Body of pancreas (tissue), 4 donors: ENCODE results near the gene PTPA.

ENCODE experiments used
- CTCF ChIP-seq, 7 experiments: fragments of 450-650 bp in 4 of 7; fragments of 200-600 bp in 3 of 7; sonication (generic) in 3 of 7; IDR thresholded peaks; one replicate each; pipeline ENCODE4 v1.5.1; 2016 to 2019; ENCODE audit warnings: antibody characterized with exemption in 7 of 7
- POLR2A ChIP-seq, 3 donors: fragments of 450-650 bp; IDR thresholded peaks; one replicate each; pipeline ENCODE4 v1.6.1; 2016; ENCODE audit warnings: antibody characterized with exemption in 3 of 3, mild to moderate bottlenecking in 2 of 3

DNA sequence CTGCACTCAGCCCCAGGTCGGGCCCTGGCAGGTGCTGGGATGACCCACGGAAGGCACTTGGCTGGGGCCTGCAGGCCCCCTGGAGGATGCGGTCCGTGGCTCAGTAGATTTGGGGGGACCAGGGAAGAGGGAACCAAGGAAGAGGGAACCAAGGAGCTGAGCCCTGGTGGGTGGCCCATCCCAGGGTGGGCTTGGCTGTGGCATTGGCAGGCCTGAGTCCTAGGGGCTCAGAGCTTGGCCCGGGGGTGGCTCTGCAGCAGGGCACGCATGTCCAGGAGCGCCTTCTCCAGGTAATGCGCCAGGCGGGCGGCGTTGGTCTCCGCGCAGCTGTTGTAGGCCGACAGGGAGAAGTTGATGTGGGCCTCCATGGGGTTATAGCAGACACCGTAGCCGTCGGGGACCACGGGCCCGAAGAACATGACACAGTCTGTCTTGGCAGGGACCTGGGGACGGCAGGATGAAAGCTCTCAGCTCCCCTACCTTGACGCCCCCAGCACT is 16.0 kb upstream of the PTPA start:
- TF ChIP-seq CTCF (IDR thresholded peaks at IDR 0.05) (no peak), POLR2A (IDR thresholded peaks at IDR 0.05) (no peak)
